HG02610 (cell line): ENCODE measurements around the gene PDPN.
"Not testable (repeated sequence)": the region's sequence is repeated elsewhere in the genome, so short reads cannot be mapped to it uniquely, and the experiment has no call there.

ENCODE experiments used
- ATAC-seq: cut with Tn5 transposase; IDR thresholded peaks from one replicate; pipeline ENCODE4 v1.9.1; 2021; ENCODE audit warnings: mild to moderate bottlenecking, moderate library complexity; ENCODE audit not compliant: unreplicated experiment

The PDPN gene

GRCh38 chr1:13583595-13583965 is at the start of gene PDPN:
PDPN (plus strand) TSS chr1:13583832; CDS start chr1:13584034, 202 bp downstream.
- no peak for ATAC-seq

- ATAC-seq: no peak
Measured at GRCh38 chr1:13535227-13535626, 48.4 kb upstream of the PDPN start.

DNA sequence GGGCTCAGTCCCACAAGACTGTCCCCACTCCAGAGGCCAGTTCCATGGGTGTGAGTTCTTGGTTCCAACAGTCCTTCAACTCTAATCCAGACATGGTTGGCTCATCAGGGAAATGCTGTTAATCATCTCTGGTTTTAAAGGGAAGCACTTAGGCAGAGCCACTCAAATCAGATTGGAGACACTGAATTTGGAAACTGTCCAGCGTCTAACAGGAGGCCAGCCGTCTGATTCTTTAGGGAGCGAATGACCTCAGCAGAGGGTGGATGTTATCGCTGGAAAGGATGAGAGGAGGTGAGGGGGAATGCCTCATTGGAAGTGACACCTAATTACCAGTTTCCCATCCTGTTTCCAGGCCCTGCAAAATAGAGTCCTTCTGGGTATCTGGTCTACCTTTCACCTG is 47.1 kb upstream of the PDPN start:
- ATAC-seq: no peak

- no peak for ATAC-seq
Measured at GRCh38 chr1:13538832-13539231, 44.8 kb upstream of the PDPN start.

DNA sequence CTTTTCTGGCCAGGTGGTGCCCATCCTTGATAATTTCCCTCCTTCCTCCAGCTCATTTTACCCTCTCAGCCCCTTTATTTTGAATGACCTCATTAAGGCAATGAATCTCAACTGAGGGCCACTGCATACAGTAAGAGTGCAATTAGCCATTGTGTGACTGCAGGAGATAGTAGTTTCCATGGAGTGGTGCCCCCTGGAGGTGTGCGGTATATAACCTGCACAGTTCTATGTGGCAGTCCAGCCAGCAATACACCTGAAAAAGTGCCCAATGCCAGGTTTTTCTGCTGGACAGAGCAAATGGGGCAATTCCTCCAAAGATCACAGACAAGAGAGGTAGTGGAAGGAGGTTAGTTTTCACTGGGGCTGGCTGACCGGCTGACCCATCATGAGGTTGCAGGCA is 43.9 kb upstream of the PDPN start:
- ATAC-seq: no peak

GRCh38 chr1:13540866-13541265 is 42.8 kb upstream of the PDPN start:
- ATAC-seq: no peak

- ATAC-seq: no peak
Measured at GRCh38 chr1:13541435-13542215, 42.0 kb upstream of the PDPN start.

DNA sequence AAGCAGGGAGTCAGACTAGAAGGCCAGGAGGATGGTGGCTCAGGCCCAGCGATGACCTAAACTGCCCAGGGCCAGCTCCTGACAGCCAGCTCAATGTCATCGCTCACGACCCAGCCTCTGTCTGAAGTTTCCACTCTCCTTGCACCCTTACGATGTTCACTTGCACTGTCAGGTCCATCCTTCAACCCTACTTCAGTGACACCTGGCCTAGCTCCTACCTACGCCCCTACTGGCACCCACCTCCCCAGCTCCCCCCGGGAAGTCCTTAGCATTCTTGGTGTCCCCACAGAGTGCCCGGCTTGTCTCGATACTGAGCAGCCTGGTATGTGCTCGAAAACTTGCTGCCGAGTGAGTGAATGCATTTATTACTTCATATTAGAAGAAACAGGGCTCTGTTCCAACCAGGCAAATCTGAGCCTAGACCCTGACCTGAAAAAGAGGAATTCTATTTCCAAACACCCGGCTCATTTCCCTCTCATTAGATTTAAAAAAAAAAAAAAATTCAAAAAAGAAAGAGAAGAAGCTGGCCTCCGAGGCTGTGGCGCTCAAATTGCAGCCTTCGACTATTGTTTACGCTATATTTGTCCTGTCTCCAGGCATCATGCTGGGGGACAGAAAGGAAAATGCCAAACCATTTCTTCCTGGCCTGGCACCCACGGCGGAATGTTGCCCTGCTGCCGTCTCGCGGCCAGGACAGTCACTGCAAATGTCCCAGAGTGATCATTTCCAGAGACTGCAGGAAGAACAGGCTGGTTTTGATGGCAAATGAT is 40.0 kb upstream of the PDPN start:
- ATAC-seq: no peak

DNA sequence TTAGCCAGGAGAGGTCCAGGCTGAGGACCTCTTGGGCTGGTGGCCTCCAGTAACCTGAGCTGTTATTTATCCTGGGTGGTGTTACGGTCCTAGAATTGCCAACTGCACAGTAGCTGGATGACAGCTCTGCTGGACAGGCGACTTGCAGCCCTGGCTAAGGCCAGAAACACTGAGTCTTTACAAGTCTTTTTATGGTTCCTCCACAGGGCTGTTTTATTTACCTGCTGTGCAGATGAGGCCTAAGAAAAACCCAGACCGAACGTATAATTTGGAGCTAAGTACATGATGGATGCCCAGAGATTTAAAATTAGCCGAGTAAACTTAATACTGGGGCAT is 39.4 kb upstream of the PDPN start:
- ATAC-seq: no peak

DNA sequence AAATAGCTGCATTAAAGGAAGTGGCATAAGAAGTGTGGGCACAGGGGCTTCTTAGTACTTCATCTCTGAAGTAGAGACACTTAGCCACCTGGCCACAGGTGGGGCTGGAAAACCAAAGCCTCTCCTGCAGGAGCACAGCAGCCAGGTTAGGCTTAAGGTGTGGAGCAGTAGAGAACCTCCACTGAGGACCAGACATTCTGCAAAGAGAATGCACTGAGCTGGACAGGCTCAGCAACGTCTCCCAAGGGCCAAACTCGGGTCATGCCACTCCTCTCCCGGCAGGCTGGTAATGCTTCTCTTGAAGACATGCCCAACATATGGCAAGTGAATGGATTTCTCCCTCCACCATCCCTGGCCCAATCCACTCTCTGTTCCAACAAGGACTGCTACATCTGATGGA is 36.8 kb upstream of the PDPN start:
- no peak for ATAC-seq

- ATAC-seq: no peak
Measured at GRCh38 chr1:13548281-13548680, 35.4 kb upstream of the PDPN start.

- ATAC-seq: no peak
Measured at GRCh38 chr1:13549021-13549420, 34.6 kb upstream of the PDPN start.

GRCh38 chr1:13549521-13549920 is 34.1 kb upstream of the PDPN start:
- ATAC-seq: no peak

- ATAC-seq: no peak
Measured at GRCh38 chr1:13550663-13551062, 33.0 kb upstream of the PDPN start.

GRCh38 chr1:13554798-13555197 is 28.8 kb upstream of the PDPN start:
- no peak for ATAC-seq

- no peak for ATAC-seq
Measured at GRCh38 chr1:13556224-13556764, 27.3 kb upstream of the PDPN start.

GRCh38 chr1:13560541-13560940 is 23.1 kb upstream of the PDPN start:
- no peak for ATAC-seq

DNA sequence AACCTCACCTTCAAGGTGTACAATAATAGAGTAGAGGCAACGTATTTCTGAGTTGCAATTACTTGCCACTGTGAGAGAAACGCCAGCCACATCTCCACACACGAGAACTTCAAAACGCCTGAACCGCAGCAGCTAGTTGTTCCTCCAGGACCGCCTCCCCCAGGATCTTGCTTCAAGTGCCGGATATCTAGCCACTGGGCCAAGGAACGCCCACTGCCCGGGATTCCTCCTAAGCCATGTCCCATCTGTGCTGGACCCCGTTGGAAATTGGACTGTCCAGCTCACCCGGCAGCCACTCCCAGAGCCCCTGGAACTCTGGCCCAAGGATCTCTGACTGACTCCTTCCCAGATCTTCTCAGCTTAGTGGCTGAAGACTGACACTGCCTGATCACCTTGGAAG is 20.7 kb upstream of the PDPN start:
- not testable (repeated sequence) for ATAC-seq

DNA sequence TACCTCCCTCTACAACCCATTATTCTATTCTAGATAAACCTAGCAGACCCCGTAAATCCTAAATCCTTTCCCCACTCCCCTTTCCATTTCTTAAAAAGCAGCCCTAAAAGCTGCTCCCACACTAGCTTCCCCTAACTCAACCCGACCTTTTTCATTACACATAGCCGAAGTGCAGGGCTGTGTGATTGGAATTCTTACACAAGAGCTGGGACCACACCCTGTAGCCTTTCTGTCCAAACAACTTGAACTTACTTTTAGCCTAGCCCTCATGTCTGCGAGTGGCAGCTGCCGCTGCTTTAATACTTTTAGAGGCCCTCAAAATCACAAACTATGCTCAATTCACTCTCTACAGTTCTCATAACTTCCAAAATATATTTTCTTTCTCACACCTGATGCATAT is 19.6 kb upstream of the PDPN start:
- ATAC-seq: no peak

GRCh38 chr1:13570435-13570834 is 13.2 kb upstream of the PDPN start:
- ATAC-seq: not testable (repeated sequence)

- no peak for ATAC-seq
Measured at GRCh38 chr1:13570924-13571323, 12.7 kb upstream of the PDPN start.

- ATAC-seq: no peak
Measured at GRCh38 chr1:13573586-13573985, 10.0 kb upstream of the PDPN start.
